IMR-90 (cell line): ENCODE results near the gene IFFO2.

ENCODE experiments used
- CEBPB ChIP-seq: IDR thresholded peaks from 2 replicates; pipeline ENCODE4 v1.6.1; 2012; ENCODE audit warnings: low read depth, low read length, improper control_type of control experiment
- CHD1 ChIP-seq: IDR thresholded peaks from 2 replicates; pipeline ENCODE4 v1.6.1; 2012; ENCODE audit warnings: low read depth, low read length, improper control_type of control experiment
- FOS ChIP-seq: fragments of 150-350 bp; IDR thresholded peaks from 2 replicates; pipeline ENCODE4 v1.6.1; 2016; ENCODE audit warnings: low read depth, low read length
- POLR2A ChIP-seq: IDR thresholded peaks from 2 replicates; pipeline ENCODE4 v1.6.1; 2012; ENCODE audit warnings: mild to moderate bottlenecking, low read depth, low read length
- RAD21 ChIP-seq: IDR thresholded peaks from 2 replicates; pipeline ENCODE4 v1.6.1; 2012; ENCODE audit warnings: low read length, improper control_type of control experiment
- RFX5 ChIP-seq: IDR thresholded peaks from 2 replicates; pipeline ENCODE4 v1.8.0; 2012; ENCODE audit warnings: low read depth, mild to moderate bottlenecking, low read length, moderate library complexity
- SMC3 ChIP-seq: fragments of 150-350 bp; IDR thresholded peaks from 2 replicates; pipeline ENCODE4 v1.6.1; 2016; ENCODE audit warnings: low read depth, mild to moderate bottlenecking, antibody characterized with exemption, low read length, moderate library complexity
- TF ChIP-seq, protein P1 (sequence below): conservative IDR thresholded peaks from 2 replicates; pipeline ENCODE4 v1.5.1; 2012; ENCODE audit warnings: mild to moderate bottlenecking, low read depth, low read length, improper control_type of control experiment

DNA sequence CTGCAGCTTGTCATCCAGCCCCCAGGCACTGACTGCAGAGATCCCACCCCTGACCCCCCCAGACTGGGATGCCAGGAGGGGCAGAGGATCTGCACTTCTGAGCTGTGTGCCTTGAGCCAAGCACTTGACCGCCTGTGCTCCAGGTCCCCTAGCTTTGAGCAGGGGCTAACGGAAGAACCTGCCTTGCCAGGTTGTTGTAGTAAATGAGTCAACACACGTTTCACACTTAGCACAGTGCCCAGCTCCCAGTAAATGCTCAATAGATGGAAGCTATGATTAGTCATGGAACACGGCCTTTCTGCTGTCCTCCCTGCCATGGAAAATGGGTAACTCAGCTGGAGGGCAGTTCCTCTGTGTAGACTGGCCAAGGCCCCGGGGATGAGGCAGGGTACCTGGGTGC is 24.1 kb downstream of the IFFO2 start:
- TF ChIP-seq, protein P1, sequence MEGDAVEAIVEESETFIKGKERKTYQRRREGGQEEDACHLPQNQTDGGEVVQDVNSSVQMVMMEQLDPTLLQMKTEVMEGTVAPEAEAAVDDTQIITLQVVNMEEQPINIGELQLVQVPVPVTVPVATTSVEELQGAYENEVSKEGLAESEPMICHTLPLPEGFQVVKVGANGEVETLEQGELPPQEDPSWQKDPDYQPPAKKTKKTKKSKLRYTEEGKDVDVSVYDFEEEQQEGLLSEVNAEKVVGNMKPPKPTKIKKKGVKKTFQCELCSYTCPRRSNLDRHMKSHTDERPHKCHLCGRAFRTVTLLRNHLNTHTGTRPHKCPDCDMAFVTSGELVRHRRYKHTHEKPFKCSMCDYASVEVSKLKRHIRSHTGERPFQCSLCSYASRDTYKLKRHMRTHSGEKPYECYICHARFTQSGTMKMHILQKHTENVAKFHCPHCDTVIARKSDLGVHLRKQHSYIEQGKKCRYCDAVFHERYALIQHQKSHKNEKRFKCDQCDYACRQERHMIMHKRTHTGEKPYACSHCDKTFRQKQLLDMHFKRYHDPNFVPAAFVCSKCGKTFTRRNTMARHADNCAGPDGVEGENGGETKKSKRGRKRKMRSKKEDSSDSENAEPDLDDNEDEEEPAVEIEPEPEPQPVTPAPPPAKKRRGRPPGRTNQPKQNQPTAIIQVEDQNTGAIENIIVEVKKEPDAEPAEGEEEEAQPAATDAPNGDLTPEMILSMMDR = no peak
- TF ChIP-seq RFX5 = no peak
- no peak for TF ChIP-seq SMC3
- no peak for TF ChIP-seq POLR2A
- no peak for TF ChIP-seq FOS
- no peak for TF ChIP-seq CHD1
- TF ChIP-seq RAD21 = no peak
- TF ChIP-seq CEBPB = no peak
